HK-2 (cell line): Measurements from ENCODE around the gene CTF1.
"Not testable (repeated sequence)": the region's sequence is repeated elsewhere in the genome, so short reads cannot be mapped to it uniquely, and the experiment has no call there.

Experiments used
- DNase-seq: peaks from one replicate; pipeline ENCODE4 v3.0.0-alpha.2; 2018; ENCODE audit not compliant: unreplicated experiment

CTF1 gene

GRCh38 chr16:30896261-30896888 is at the start of gene CTF1:
Gene CTF1 (plus strand): TSS chr16:30896614. CDS start chr16:30896644, 30 bp downstream.
- no peak for DNase-seq

DNA sequence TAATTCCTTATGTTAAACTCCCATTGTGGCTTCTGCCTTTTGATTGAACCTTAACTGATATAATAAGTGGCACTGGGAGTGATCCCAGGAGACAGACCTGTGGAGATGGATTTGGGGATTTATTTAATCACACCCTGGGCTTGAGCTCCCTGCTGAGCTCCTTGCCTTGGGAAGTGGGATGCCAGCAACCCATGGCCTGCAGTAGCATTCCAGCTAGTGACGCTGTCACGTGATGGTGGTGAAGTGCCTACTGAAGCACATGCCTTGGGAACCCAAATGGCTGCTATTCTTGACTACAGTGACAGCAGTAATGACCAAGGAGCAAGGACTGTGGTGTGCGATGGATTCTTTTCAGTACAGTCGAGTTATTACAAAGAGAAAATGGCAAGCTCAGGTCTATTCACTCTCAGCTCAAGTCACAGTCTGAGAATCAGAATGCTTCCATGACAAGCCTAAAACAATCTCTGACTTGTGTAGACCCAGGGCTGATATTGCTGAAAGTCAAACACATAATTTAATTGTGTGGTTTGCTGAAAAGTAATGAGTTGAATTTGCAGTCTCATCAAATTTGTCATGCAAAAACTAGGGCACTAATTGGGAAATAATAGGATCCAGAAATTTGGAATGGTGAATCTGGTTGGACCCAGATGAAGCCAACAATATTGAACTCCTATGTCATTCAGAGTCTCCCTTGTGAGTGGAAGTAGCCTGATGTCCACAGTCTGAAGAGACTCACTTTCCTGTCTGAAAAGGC is 49.6 kb upstream of the CTF1 start:
- DNase-seq = no peak

- DNase-seq = no peak
Measured at GRCh38 chr16:30850246-30850645, 46.2 kb upstream of the CTF1 start.

GRCh38 chr16:30853758-30854157 is 42.7 kb upstream of the CTF1 start:
- no peak for DNase-seq

- no peak for DNase-seq
Measured at GRCh38 chr16:30858111-30858495, 38.3 kb upstream of the CTF1 start.

- no peak for DNase-seq
Measured at GRCh38 chr16:30858829-30859423, 37.5 kb upstream of the CTF1 start.

DNA sequence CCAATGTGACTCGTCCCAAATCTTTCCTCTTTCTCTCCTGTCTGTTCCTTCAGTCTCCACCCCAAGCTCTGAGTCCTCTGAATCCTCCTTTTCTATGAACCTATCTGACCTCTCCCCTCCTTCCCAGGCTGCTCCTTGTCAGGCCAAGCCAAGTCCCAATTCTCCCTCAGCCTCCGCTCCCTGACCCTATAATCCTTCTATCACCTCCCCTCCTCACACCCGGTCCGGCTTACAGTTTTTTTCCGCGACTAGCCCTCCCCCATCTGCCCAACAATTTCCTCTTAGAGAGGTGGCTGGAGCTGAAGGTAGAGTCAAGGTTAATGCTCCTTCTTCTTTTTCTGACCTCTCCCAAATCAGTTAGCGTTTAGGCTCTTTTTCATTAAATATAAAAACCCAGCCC is 35.7 kb upstream of the CTF1 start:
- DNase-seq = not testable (repeated sequence)

- DNase-seq = not testable (repeated sequence)
Measured at GRCh38 chr16:30863178-30863577, 33.2 kb upstream of the CTF1 start.

- no peak for DNase-seq
Measured at GRCh38 chr16:30866031-30866430, 30.4 kb upstream of the CTF1 start.

GRCh38 chr16:30867747-30868146 is 28.7 kb upstream of the CTF1 start:
- DNase-seq = no peak

DNA sequence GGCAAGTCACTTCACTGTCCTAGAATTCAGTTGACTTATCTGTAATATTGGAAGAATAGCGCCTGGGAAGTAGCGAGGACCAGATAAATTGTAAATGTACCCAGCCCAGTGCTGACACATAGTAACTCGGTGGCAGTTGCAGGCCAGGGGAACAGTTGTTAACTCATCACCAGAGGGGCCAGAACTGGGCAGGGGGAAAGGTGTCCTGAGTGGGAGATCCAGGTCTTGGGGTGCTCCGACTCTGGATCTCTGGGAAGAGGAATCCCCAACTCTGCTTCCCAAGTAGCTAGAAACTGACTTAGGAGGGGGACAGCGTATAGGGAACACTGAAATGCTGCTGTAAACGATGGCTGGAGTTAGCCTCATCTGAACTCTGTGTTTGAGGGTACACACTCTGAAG is 25.5 kb upstream of the CTF1 start:
- no peak for DNase-seq

DNA sequence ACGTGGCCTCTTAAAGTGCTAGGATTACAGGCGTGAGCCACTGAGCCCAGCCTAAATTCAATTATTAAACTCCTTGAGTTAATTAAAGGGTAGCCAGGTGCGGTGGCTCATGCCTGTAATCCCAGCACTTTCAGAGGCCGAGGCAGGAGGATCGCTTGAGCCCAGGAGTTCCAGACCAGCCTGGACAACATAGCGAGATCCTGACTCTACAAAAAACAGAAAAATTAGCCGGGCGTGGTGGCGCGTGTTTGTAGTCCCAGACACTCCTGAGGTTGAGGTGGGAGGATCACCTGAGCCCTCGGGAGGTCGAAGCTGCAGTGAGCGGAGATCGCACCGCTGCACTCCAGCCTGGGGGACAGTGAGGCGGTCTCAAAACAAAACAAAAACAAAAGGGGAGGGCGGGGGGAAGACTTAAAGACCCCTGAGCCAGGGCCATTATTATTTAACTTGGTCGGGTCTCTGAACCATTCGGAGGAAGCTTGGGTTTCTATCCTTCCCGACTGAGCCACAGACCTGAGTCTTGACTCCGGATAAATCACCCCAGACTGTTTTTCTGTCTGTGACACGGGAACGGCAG is 22.1 kb upstream of the CTF1 start:
- DNase-seq = no peak

DNA sequence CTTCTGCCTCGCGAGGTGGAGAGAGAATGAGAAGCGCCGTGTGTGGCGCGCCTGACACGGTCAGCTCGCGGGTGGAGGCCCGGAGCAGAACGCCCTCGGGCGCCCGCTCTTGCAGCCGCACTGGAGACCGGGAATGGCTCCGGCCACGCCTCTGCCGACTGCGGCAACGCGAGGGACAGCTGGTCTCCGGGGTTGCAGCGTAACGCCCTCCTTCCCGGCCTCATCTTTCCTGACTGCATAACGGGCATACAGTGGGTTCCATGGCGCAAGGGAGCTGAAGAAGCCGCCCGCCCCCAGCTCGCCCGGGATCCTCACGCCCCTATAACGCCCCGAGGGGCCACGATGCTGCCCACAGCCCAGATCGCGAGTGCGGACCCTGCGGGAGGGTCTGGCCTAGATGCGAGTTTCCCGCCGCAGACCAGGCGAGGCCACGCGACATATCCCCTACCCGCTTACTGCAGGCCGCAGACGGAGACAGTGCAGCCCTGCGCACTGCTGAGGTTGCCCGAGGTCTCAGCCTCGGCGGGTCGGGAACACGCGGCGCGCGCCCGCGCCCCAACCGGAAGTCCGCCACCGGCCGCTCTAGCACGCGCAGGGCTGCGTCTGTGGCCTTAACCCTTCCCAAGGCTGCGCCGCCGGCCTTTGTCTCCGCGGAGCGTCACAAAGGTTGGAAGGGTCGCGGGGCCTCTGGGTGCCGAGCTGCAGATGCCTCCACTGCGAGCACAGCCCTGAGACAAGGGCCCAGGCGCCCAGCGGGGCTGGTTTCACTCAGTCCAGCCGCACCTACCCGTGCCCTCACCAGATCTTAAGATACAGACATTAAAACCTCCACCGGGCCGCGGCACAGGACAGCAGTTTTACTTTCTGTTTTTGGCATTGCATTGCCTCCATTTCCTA is 21.3 kb upstream of the CTF1 start:
- DNase-seq = peak; percentile 83

DNA sequence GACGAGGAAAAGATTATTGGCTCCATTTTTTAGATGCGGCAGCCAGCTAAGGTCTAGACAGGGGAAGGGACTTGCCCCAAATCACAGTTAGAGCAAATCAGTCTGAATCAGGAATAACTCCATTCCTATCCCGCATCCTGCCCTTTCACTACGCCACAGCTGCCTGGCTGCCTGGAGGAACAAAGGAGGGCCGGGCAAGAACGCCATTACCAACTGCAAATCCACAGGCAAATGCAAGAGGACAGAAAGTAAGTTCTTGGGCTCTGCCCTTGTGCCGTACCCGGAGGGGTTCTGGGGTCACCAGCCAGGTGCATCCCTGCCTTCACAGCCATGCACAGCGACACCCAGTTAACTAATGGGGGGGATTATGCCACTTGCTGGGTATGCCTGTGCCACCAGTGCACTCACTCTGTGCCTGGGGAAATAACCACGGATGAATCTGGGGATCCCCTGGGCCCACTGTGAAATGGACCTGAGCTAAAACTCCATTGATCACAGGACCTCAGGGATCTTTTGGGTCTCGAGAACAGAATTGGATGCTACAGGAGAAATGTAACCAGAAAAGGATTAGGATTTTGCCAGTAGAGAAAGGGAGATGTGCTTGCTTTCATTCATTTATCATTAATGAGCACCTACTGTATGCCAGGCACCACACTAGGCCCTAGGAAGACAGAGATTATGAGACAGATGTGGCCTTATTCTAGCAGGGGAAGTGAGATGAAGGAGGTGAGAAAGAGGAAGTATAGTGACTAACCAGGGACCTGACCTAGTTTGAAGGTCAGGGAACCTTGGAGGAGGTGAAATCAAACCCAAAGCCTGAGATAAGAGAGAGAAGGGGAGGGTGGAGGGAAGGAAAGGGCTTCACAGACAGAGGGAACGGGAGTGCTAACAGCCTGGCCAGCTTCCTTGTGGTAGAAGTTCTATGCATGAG is 20.3 kb upstream of the CTF1 start:
- DNase-seq = peak; percentile 18

DNA sequence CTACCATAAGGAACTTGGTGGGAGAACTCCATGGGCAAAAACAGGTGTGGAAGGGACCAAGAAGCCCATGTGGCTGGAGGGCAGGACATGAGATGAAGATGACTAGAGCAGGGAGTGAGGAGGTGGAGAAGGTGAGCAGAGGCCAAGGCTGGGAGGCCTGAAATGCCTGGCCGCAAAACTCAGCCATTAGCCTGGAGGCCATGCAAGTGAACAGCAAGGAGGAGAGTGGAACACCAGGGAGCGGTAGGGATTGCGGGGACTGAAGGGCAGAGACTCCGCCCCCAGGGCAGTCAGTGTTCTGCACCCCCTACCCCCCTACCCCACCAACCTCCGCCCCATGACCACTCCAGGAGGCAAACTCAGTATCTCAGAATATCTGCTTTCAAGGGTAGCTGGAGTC is 19.5 kb upstream of the CTF1 start:
- no peak for DNase-seq

DNA sequence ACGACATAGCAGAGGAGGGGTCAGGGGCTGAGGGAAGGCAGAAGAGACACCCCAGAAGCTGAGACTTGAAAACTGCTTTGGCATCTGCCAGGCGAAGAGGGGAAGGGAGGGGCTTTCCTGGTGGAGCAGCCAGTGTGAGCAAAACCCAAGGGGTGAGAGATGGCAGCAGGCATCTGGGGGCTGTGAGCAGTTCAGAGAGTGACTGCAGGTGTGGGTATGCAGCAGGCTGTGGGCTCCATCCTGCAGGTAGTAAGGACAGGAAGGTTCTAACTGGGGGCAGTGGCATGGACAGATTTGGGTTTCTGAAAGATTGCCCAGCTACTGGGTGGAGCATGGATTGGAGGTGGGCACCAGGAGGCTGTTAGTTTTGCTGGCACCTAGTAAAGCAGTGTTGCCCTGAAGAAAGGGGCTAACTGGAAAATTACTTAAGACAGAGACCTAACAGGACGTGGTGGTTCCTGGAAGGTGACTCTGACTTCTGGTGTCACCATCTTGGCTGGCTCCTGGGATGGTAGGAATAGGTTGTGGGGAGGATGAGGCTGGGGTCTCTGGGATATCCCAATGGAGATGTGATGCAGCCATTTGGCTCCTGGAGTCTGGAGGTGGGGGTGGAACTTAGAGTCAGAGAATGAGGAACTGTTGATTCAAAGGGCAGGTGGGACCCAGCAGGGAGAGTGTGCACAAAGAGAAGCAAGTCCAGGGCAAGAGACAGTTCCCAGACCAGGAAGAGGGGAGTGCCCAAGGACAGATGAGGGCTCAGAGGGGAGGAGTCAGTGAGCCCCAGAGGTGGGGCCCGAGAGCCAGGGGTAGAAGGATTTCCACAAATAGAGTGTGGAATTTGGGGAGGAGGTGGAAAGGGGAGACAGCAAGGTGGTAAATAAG is 13.7 kb upstream of the CTF1 start:
- no peak for DNase-seq

DNA sequence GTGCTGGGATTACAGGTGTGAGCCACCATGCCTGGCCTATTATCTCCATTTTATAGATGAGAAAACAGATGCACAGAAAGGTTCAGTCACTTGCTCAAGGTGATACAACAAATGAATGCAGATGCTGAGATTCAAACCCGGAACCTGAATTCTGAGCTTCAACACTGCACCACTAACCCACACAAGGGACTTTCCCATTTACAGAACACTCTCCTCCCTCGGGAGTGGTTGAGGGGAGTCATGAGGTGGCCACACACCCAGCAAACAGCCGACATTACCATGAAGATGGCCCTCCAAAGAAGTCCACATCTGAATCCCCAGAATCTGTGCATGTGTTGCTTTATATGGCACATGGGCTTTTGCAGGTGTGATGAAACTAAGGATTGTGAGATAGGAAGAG is 11.7 kb upstream of the CTF1 start:
- DNase-seq = no peak

DNA sequence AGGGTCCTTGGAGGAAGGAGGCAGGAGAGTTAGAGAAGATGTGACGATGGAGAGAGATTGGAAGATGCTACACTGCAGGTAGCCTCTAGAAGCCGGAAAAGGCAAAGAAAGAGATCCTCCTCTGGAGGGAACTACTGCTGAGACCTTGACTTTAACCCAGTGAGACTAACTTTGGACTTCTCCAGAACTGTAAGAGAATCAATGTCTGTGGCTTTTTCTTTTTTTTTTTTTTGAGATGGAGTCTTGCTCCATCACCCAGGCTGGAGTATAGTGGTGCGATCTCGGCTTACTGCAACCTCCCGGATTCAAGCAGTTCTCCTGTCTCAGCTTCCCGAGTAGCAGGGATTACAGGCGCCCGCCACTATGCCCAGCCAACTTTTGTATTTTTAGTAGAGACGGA is 11.2 kb upstream of the CTF1 start:
- no peak for DNase-seq

GRCh38 chr16:30886145-30886544 is 10.3 kb upstream of the CTF1 start:
- no peak for DNase-seq

- no peak for DNase-seq
Measured at GRCh38 chr16:30887927-30888326, 8.5 kb upstream of the CTF1 start.
